ENCODE data around the gene OR12D3. TPM values are rescaled to one million over a fixed set of nuclear protein-coding genes. Genes with fewer than 3 reads are reported as not detected.
"Not testable (repeated sequence)": the region's sequence is repeated elsewhere in the genome, so short reads cannot be mapped to it uniquely, and the experiment has no call there.

The OR12D3 gene, protein sequence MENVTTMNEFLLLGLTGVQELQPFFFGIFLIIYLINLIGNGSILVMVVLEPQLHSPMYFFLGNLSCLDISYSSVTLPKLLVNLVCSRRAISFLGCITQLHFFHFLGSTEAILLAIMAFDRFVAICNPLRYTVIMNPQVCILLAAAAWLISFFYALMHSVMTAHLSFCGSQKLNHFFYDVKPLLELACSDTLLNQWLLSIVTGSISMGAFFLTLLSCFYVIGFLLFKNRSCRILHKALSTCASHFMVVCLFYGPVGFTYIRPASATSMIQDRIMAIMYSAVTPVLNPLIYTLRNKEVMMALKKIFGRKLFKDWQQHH
- total RNA-seq, result not detected

DNA sequence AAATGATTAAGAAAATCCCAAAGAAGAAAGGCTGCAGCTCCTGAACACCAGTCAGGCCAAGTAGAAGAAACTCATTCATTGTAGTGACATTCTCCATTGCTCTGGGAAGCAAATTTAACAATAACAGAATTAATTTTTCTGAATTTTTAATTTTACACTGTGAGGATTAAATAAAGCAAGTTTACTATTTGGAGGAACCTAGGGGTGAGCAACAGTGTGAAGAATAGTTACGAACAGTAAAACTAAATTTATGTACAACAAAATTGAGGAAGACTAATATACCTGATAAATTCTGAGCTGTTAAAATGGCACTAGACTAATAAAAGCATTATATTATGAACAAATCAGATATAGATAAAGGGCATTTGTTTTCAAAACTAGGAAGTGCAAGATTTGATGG lies at the start of gene OR12D3:
Gene OR12D3, minus strand, starts transcription at position 101 of the 400 bp plus-strand sequence. Its CDS starts 4 bp downstream, at position 97.
- DNase-seq (ENCODE audit: low spot score in 2 of 2), result no peak
- no peak for FAIRE-seq

DNA sequence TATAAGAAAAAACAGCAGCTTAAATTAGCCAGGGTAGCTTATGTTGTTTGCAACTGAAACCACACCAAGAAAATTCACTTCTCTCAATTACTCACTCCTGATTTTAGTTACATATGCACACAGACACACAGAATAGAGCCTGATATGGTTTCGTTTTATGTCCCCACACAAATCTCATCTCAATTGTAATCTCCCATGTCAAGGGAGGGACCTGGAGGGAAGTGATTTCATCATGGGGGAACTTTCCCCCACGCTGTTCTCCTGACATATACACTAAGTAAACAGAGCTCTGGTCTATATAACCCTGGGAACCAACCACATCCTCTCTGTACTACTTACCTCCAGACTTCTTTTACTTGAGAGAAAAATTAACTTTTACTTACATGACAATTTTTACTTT lies 49.5 kb upstream of the OR12D3 start:
- no peak for DNase-seq (ENCODE audit: low spot score in 2 of 2)
- FAIRE-seq, result no peak

DNA sequence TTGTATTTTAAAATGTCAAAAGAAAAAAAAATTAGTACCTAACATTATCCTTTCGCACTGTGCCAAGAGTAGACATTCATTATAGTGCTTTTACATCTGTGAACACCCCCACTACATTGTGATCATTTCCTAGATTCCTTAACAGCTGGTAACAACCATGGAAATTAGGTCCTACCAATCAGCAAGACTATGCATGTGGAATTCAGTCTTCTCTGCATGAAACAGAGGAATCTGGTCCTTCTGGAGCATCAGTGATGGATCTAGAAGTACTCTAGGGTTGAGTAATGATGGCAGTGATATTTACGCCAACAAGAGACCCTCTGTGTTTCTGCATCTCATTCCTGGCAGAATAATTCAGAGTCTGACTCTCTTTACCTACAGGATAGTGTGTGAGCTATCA lies 49.1 kb upstream of the OR12D3 start:
- no peak for DNase-seq (ENCODE audit: low spot score in 2 of 2)
- no peak for FAIRE-seq

DNA sequence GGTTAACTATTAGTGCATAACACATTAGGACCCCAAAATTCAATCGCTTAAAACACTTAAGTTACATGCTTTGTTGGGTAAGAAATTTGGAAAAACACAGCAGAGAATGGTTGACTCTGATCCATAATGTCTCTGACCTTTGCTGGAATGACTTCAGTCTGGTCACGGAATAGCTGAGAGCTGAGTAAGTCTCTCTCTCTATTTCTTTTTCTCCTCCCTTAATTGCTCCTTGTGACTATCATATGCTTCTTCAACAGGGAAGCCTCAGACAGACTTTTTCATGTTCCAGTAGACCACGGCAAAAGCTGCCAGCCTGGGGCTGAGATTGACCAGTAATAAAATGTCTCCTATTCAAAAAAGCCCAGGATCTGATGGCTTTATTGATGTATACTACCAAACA lies 44.4 kb upstream of the OR12D3 start:
- DNase-seq (ENCODE audit: low spot score in 2 of 2), result no peak
- no peak for FAIRE-seq

DNA sequence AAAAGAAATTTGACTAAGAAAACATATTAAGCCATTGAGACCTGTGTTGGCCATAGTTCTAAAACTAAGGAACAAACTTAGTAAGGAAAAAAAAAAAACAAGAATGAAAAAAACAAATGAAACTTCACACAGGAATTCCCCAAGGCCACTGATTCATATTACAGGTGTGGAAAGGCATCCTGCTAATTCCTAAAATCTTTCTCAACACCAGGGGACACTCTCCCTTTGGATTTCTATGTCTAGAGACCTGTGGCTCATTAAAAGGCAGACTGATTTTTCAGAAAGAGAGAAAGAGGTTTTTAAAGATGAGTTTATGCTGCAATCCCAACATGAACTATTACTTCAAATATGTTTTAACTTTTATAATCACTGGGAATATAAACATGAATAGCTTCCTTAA lies 39.5 kb upstream of the OR12D3 start, which contains the start of gene OR12D1:
Gene OR12D1, plus strand, starts transcription at position 341 of the 400 bp plus-strand sequence.
- FAIRE-seq, result no peak
- no peak for DNase-seq (ENCODE audit: low spot score in 2 of 2)

DNA sequence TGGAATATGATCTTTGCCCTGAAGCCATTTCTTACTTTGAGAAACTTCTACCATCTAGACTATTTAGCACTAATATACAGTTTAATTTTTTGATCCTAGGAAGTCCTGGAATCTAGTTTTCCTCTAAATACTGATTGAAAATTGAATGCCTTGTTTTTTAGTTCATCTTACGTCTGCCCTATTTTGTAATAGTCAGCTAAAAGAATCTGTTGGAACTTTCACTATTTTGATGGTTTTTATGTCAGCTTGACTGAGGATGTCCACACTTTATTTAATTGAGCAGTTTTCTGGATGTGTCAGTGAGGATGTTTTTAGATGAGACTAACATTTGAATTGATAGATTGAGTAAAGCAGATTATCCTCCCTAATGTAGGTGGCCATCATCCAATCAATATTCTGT lies 28.7 kb upstream of the OR12D3 start:
- no peak for DNase-seq (ENCODE audit: low spot score in 2 of 2)
- no peak for FAIRE-seq

DNA sequence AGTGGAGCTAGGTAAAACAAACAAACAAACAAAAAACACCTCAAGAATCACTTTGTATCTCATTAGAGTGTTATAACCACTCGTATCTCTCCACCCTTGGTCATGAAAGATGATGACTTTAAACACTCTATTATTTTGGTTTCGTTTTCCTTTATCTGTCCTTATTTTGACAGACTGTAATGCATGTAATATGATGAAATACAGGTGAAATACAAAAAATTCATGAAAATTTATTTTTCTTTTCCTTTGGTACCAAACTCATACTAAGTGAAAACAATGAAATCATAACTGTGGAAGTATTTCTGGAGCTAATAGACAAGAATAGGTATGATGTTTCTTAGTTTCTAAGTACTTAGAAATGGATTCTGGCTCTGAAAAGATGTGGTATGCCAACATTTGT lies 24.4 kb upstream of the OR12D3 start:
- no peak for DNase-seq (ENCODE audit: low spot score in 2 of 2)
- no peak for FAIRE-seq

DNA sequence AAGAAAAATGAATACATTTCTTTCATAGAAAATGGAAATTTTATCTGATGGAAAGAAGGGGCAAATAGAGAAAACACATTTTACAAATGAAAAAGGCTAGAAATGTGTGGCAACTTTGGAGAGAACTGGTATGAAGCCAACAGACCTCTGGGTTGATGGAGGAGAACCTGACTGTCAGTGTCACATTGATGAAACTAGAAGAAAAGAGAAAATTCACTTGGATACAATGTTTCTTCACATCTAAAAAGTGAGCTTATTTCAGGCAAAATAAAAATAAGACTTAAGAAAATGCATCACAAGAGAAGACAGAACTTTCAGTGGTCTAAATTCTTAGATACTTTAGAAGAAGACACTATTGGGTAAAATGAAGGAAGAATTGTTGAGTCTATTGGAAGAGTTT lies 20.2 kb upstream of the OR12D3 start, which contains the start of gene OR12D2:
Gene OR12D2, plus strand, starts transcription at position 301 of the 400 bp plus-strand sequence. CDS start 1,069 bp downstream, outside the sequence.
- no peak for FAIRE-seq

DNA sequence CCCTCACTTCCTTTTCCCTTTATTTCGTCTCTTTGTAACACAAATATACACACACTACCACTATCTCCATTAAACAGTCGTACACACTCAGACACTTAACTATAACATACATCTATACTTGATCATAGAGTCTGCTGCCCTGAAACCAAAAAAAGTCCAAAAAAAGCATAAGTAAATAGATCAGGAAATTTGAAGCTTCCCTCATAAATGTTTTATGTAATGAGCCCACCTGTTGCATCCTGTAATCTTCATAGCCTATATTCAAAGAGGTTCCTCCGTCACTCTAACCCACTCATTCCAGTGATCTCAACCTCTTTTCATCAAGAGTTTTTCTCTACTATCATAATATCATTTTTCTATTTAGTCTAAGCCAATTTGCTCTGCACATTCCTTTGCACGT lies 13.4 kb upstream of the OR12D3 start:
- FAIRE-seq (no peak), DNase-seq (ENCODE audit: low spot score in 2 of 2) (no peak)

More for the DNA sequence above, 20.2 kb upstream of the OR12D3 start, which contains the start of gene OR12D2:
- DNase-seq (ENCODE audit: low spot score in 2 of 2), result no peak

DNA sequence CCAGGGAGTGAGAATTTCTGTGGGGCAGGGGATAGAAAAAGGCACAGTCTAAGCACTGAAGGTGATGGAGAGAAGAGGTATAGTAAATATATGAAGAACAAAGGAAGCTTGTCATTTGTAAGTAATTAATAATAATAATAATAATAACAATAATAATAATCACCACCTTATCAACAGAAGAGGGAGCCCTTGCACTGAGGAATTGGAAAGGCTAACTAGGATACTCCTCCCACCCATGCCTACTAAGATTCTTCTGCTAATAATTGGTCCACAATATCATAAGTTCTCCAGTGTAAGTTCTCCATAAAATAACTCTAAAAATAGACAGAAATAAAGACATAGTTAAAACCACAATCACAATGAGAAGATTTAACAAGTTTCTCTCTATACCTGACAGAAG lies 912 bp upstream of the OR12D3 start:
- FAIRE-seq (no peak), DNase-seq (ENCODE audit: low spot score in 2 of 2) (no peak)

DNA sequence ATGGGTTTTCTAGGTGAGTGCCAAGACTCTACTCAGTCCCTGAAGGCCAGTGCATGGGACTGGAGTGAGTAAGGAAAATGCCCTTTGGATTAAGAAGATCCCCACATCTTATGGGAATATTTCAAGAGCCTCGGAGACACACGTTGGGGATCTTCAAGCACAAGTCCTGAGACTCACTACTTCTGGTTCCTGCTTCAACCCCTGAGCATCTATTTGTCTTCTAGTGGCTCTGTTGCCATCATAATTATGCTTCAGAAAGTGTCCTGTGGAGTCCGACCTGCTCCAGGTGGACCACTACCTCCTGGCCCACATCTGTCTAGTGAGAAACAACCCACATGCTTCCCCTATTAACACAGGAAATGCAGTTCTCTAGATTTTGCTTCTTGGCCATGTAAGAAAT lies 6.3 kb downstream of the OR12D3 start, which contains the start of gene OR5V1:
Gene OR5V1, minus strand, starts transcription at position 101 of the 400 bp plus-strand sequence. CDS start 12,670 bp downstream, outside the sequence.
- DNase-seq (ENCODE audit: low spot score in 2 of 2) (no peak), FAIRE-seq (no peak)

DNA sequence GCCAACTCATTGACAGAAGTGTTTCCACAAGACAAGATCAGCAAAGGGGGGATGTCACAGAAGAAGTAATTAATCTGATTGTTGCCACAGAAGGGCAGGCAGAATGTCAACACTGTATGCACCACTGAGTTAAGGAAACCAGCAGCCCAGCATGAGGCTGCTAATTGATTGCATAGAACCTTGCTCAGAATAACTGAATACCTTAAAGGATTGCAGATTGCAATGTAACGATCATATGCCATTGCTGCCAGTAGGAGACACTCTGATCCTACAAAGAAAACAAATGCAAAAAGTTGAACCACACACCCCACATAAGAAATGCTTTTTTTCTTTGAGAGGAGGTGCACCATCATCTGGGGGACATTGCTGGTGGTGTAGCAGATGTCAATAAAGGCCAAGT lies 19.5 kb downstream of the OR12D3 start:
- FAIRE-seq (no peak), DNase-seq (ENCODE audit: low spot score in 2 of 2) (no peak)

DNA sequence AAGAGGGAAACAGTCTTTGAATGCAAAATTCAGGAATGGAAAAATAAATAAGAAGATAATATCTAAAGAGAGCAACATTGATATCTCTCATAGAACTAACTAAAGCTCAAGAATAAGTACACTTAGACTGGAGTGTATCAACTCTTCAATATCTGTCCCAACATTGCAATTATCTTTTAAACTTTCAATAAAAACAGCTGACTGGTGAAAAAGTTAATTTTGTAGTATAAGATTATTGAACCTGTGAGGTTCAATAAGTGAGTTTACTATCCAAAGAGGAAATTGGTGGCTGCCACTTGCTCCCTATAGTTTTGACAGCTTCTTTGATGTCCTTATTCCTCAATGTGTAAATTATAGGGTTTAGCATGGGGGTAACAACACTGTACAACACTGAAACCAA lies 20.1 kb downstream of the OR12D3 start:
- no peak for DNase-seq (ENCODE audit: low spot score in 2 of 2)
- FAIRE-seq, result no peak

DNA sequence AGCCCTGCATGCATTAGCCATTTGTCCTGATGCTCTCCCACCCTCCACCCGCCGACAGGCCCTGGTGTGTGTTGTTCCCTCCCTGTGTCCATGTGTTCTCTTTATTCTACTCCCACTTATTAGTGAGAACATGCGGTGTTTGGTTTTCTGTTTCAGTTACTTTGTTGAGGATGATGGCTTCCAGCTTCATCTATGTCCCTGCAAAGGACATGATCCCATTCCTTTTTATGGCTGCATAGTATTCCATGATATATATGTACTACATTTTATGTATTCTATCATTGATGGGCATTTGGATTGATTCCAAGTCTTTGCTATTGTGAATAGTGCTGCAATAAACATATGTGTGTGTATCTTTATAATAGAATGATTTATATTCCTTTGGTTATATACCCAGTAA lies 25.7 kb downstream of the OR12D3 start:
- DNase-seq (ENCODE audit: low spot score in 2 of 2); FAIRE-seq: not testable (repeated sequence)

DNA sequence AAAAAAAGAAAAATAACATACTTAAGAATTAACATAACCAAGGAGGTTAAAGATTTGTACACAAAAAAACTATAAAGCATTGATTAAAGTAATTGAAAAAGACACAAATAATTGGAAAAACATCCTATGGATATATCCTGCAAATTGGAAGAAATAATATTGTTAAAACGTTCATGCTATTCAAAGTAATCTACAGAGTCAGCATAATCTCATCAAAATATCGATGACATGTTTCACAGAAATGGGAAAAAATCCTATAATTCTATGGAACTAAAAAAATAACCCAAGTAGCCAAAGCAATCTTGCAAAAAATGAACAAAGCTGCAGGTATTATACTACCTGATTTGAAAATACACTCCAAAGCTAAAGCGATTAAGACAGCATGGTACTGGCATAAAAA lies 29.7 kb downstream of the OR12D3 start:
- DNase-seq (ENCODE audit: low spot score in 2 of 2) (no peak), FAIRE-seq (no peak)

DNA sequence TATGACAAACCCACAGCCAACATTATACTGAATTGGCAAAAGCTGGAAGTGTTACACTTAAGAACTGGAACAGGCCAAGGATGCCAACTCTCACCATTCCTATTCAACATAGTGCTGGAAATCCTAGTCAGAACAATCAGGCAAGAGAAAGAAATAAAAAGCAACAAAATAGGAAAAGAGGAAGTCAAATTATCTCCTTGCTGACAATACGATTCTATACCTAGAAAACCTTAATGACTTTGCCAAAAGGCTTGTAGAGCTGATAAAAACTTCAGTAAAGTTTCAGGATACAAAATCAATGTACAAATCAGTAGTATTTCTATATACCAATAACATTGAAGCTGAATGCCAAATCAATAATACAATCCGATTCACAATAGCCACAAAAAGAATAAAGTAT lies 38.8 kb downstream of the OR12D3 start:
- no peak for DNase-seq (ENCODE audit: low spot score in 2 of 2)
- FAIRE-seq, result no peak

DNA sequence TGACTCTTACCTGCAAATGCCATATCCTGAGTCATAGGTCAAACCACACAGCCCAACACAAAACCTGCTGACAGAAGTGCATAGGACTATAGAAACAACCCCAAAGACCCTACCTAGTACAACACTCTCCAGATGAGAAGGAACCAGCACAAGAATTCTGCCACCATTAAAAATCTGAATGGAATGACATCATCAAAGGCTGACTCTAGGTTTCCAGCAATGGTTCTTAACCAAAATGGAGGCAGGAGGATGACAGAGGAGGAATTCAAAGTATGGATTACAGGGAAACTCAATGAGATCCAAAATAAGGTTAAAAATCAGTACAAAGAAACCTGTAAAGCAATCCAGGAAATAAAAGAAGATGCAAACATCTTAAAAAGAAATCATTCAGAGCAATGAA lies 42.4 kb downstream of the OR12D3 start:
- FAIRE-seq, result no peak

DNA sequence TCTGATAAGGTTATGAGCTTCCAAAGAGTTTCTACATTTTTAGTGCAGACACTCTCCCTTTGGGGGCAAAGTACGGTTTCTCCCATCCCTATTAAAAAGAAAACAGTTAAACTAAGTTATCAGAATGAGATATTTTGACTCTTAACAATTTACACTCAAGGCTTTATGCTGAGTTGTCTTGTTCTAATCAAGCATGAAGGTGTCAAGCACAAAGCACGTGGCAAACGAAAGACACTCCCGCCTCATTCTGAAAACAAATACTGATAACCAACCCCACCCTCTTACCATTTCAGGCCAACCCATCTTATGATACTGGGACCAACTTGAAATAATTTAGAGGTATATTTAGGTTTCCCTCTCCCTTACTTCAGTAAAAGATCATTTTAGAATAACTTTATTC lies 49.3 kb downstream of the OR12D3 start:
- FAIRE-seq (no peak), DNase-seq (ENCODE audit: low spot score in 2 of 2) (no peak)

More for the DNA sequence above, 42.4 kb downstream of the OR12D3 start:
- no peak for DNase-seq (ENCODE audit: low spot score in 2 of 2)

Measured in frontal cortex (tissue), 4 donors.